GM10248 (cell line): Measurements from ENCODE around the gene SCAP.

ENCODE experiments used
- CTCF ChIA-PET: fragments of 300-600 bp; sonication (Branson Sonifier 250); formaldehyde crosslinking; extraction: SDS; loops from one replicate; lab custom pipeline; 2021; ENCODE audit warnings: antibody characterized with exemption; lab: Yijun Ruan, JAX
- POLR2A ChIA-PET: fragments of 350-650 bp; sonication (Branson Sonifier 250); formaldehyde crosslinking; extraction: SDS; loops from one replicate; lab custom pipeline; 2020; ENCODE audit warnings: antibody characterized with exemption; lab: Yijun Ruan, JAX
- DNase-seq: peaks from one replicate; pipeline ENCODE4 v3.0.0; 2012; ENCODE audit errors: extremely low spot score
- TF ChIP-seq, protein P1 (sequence below): IDR thresholded peaks from 2 replicates; pipeline ENCODE4 v1.5.1; 2012; ENCODE audit warnings: mild to moderate bottlenecking, low read depth; ENCODE audit errors: extremely low read depth, missing control alignments, control extremely low read depth

Gene SCAP

GRCh38 chr3:47406762-47407149 lies 69.0 kb downstream of the SCAP start:
- DNase-seq: no peak
- ChIA-PET CTCF (interaction anchor here (1.3 to 1.9 kb wide), 2 partner anchors 14 to 69 kb away, joined by 5 to 6 read pairs; partner anchors contain the start of gene SCAP), POLR2A (no interaction called here)
- TF ChIP-seq, protein P1, sequence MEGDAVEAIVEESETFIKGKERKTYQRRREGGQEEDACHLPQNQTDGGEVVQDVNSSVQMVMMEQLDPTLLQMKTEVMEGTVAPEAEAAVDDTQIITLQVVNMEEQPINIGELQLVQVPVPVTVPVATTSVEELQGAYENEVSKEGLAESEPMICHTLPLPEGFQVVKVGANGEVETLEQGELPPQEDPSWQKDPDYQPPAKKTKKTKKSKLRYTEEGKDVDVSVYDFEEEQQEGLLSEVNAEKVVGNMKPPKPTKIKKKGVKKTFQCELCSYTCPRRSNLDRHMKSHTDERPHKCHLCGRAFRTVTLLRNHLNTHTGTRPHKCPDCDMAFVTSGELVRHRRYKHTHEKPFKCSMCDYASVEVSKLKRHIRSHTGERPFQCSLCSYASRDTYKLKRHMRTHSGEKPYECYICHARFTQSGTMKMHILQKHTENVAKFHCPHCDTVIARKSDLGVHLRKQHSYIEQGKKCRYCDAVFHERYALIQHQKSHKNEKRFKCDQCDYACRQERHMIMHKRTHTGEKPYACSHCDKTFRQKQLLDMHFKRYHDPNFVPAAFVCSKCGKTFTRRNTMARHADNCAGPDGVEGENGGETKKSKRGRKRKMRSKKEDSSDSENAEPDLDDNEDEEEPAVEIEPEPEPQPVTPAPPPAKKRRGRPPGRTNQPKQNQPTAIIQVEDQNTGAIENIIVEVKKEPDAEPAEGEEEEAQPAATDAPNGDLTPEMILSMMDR: peak; percentile 12

- DNase-seq: no peak
- POLR2A ChIA-PET: no interaction called here
- CTCF ChIA-PET: interaction anchor here (1.3 to 1.9 kb wide), 3 partner anchors 15 to 70 kb away, joined by 5 to 7 read pairs (median 6); partner anchors contain the start of gene SCAP
- TF ChIP-seq, protein P1: no peak
Measured at GRCh38 chr3:47405820-47406761, 69.7 kb downstream of the SCAP start.

- POLR2A ChIA-PET: no interaction called here
- no peak for DNase-seq
Measured at GRCh38 chr3:47404955-47405790, 70.6 kb downstream of the SCAP start.

GRCh38 chr3:47404431-47404876 lies 71.3 kb downstream of the SCAP start:
- no peak for DNase-seq
- ChIA-PET POLR2A (no interaction called here), CTCF (interaction anchor here (0.8 to 1.6 kb wide), 5 partner anchors 10 to 117 kb away, joined by 3 to 7 read pairs (median 4); no protein-coding TSS in a partner anchor)
- TF ChIP-seq, protein P1: no peak

More at GRCh38 chr3:47404955-47405790, 70.6 kb downstream of the SCAP start:
- CTCF ChIA-PET: interaction anchor here (0.8 to 1.6 kb wide), 5 partner anchors 10 to 116 kb away, joined by 3 to 7 read pairs (median 4); no protein-coding TSS in a partner anchor
- TF ChIP-seq, protein P1: no peak

GRCh38 chr3:47399531-47400270 lies 76.0 kb downstream of the SCAP start:
- ChIA-PET CTCF (interaction anchor here (1.0 to 2.2 kb wide), 4 partner anchors 10 to 37 kb away, joined by 3 to 4 read pairs (median 3); no protein-coding TSS in a partner anchor), POLR2A (no interaction called here)
- DNase-seq: peak; percentile 1
- TF ChIP-seq, protein P1: no peak
